A549 (cell line): Measurements from ENCODE around the gene ZNF225.

Experiments used
- CTCF ChIP-seq: fragments of >200 bp; sonication (Bioruptor Twin); formaldehyde crosslinking; IDR thresholded peaks from 3 replicates; pipeline ENCODE4 v1.5.1; 2016
- POLR2A ChIP-seq: IDR thresholded peaks from 2 replicates; pipeline ENCODE4 v1.6.1; 2012; ENCODE audit warnings: mild to moderate bottlenecking, low read length
- REST ChIP-seq: fragments of 200-600 bp; sonication (generic); IDR thresholded peaks from 2 replicates; pipeline ENCODE4 v1.6.1; 2016; ENCODE audit warnings: antibody characterized with exemption, mild to moderate bottlenecking, moderate library complexity
- RFX5 ChIP-seq: fragments of 450-650 bp; IDR thresholded peaks from 2 replicates; pipeline ENCODE4 v1.7.1; 2014; ENCODE audit warnings: antibody characterized with exemption, mild to moderate bottlenecking, moderate library complexity
- RNF2 ChIP-seq: fragments of 200-600 bp; sonication (generic); IDR thresholded peaks from 2 replicates; pipeline ENCODE4 v1.6.1; 2016; ENCODE audit warnings: low read depth, mild to moderate bottlenecking, antibody characterized with exemption, moderate library complexity, borderline replicate concordance

- TF ChIP-seq REST (no peak), CTCF (no peak), RFX5 (no peak), POLR2A (no peak), RNF2 (no peak)
Measured at GRCh38 chr19:44142059-44142433, 28.8 kb downstream of the ZNF225 start.
